Sigmoid colon (tissue), 7 donors: ENCODE data around the gene HOOK2. TPM values are rescaled to one million over a fixed set of nuclear protein-coding genes. Genes with fewer than 3 reads are reported as not detected.

Experiments used
- DNase-seq: peaks from one replicate; pipeline ENCODE4 v3.0.0-alpha.2; 2019
- H3K27ac ChIP-seq, 4 donors: fragments of 200-600 bp; sonication (generic); one replicate each; pipeline ENCODE4 v1.5.1; 2016 to 2019; ENCODE audit warnings: mild to moderate bottlenecking in 1 of 4
- H3K27me3 ChIP-seq, 3 donors: fragments of 200-600 bp; sonication (generic); one replicate each; pipeline ENCODE4 v1.5.1; 2019; ENCODE audit warnings: mild to moderate bottlenecking in 1 of 3
- H3K36me3 ChIP-seq, 4 donors: fragments of 200-600 bp; sonication (generic); one replicate each; pipeline ENCODE4 v1.5.1; 2016 to 2019
- H3K4me1 ChIP-seq, 4 donors: fragments of 200-600 bp; sonication (generic); one replicate each; pipeline ENCODE4 v1.5.1; 2017 to 2019
- H3K4me3 ChIP-seq, 4 donors: fragments of 200-600 bp; sonication (generic); one replicate each; pipeline ENCODE4 v1.5.1; 2017 to 2019; ENCODE audit warnings: mild to moderate bottlenecking in 2 of 4, moderate library complexity in 1 of 4
- H3K9me3 ChIP-seq, 4 donors: fragments of 200-600 bp in 3 of 4; sonication (generic) in 3 of 4; one replicate each; pipeline versions ENCODE4 v1.5.1 to v1.6.1; 2013 to 2019
- EP300 ChIP-seq, 4 donors: sonication (generic); formaldehyde crosslinking; IDR thresholded peaks; one replicate each; pipeline ENCODE4 v1.6.1; 2017; ENCODE audit warnings: antibody characterized with exemption in 4 of 4
- POLR2A ChIP-seq, 2 donors: fragments of 450-650 bp; IDR thresholded peaks; one replicate each; pipeline ENCODE4 v1.6.1; 2016; ENCODE audit warnings: antibody characterized with exemption in 2 of 2, mild to moderate bottlenecking in 2 of 2, moderate library complexity in 2 of 2
- POLR2AphosphoS5 ChIP-seq, 4 donors: sonication (generic); formaldehyde crosslinking; IDR thresholded peaks; one replicate each; pipeline ENCODE4 v1.6.1; 2017; ENCODE audit warnings: antibody characterized with exemption in 4 of 4
- WGBS, 2 donors: extraction: QIAGEN DNeasy Blood & Tissue Kit; methylation state at CpG; one replicate each; pipeline ENCODE4 v1.1.7; 2013; 5-methylcytosine and 5-hydroxymethylcytosine counted together
- intact Hi-C: fragments of 100-400 bp; cut with DNase I; formaldehyde crosslinking; loops from one replicate; pipeline ENCODE4 v1.15.1; 2023
- polyA plus RNA-seq, 3 donors: library from polyadenylated mRNA; stranded (reverse); fragments of 200-250 nt; gene quantifications; one replicate each; pipeline ENCODE4 v1.2.3, GENCODE V29; 2013
- total RNA-seq, 4 donors: library from RNA; depleted of rRNA; stranded (reverse); fragments of >200 nt; gene quantifications; one replicate each; pipeline ENCODE4 v1.1.0, GENCODE V29; 2016
- TF ChIP-seq, protein P1 (sequence below), 4 experiments: fragments of 450-650 bp in 3 of 4; fragments of 200-600 bp in 1 of 4; IDR thresholded peaks; one replicate each; pipeline ENCODE4 v1.5.1; 2016 to 2019; ENCODE audit warnings: antibody characterized with exemption in 4 of 4, mild to moderate bottlenecking in 3 of 4, moderate library complexity in 2 of 4
- donor health status: healthy with polysubstance abuse.
- donor health status: Bipolar disorder and iron deficiency.
- donor health status: healthy.

The HOOK2 gene
- total and polyA plus RNA-seq, 7 donors: 10.2 to 80.4 (median 36.0) TPM

DNA sequence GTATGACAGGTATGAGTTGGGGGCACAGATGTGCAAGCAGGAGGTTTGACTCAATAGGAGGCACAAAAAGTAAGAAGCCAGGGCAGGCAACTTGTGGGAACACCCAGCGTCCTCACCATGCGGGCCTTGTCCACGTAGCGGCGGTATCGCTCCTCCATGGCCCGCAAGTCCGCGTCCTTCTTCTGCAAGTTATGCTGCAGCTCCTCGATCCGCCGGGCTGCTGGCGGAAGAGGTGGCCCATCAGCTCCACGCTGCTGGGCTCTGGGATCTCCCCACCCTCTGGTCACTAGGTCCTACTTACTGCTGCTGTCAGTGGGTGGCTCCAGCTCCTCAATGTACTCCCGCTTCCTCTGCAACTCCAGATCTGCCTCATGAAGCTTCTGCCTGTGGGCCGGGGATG lies 10.7 kb downstream of the HOOK2 start:
- H3K9me3 ChIP-seq: no peaks in the 10 kb centered on the region
- H3K27me3 ChIP-seq: no peaks in the 10 kb centered on the region
- peaks cover 0 to 32% (median 2%) of the 10 kb centered on the region in 4 donors for H3K36me3 ChIP-seq
- TF ChIP-seq EP300 (IDR thresholded peaks at IDR 0.05): no peak
- TF ChIP-seq, protein P1, sequence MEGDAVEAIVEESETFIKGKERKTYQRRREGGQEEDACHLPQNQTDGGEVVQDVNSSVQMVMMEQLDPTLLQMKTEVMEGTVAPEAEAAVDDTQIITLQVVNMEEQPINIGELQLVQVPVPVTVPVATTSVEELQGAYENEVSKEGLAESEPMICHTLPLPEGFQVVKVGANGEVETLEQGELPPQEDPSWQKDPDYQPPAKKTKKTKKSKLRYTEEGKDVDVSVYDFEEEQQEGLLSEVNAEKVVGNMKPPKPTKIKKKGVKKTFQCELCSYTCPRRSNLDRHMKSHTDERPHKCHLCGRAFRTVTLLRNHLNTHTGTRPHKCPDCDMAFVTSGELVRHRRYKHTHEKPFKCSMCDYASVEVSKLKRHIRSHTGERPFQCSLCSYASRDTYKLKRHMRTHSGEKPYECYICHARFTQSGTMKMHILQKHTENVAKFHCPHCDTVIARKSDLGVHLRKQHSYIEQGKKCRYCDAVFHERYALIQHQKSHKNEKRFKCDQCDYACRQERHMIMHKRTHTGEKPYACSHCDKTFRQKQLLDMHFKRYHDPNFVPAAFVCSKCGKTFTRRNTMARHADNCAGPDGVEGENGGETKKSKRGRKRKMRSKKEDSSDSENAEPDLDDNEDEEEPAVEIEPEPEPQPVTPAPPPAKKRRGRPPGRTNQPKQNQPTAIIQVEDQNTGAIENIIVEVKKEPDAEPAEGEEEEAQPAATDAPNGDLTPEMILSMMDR (IDR thresholded peaks at IDR 0.05): no peak
- TF ChIP-seq POLR2AphosphoS5 (IDR thresholded peaks at IDR 0.05): no peak
- TF ChIP-seq POLR2A (IDR thresholded peaks at IDR 0.05): no peak
- DNase-seq: no peak
- 97% methylated on average over 16 of the region's 16 CpGs for WGBS, 2 donors
- H3K4me1 ChIP-seq: peaks cover 0 to 10% (median 0%) of the 10 kb centered on the region in 4 donors
- H3K4me3 ChIP-seq: no peak overlapping the region
- H3K27ac ChIP-seq: no peak overlapping the region
- intact Hi-C loops: loop anchor here (5.0 kb wide), 1 partner anchor 38 kb away; the partner anchor contains the start of genes PRDX2 and THSD8

DNA sequence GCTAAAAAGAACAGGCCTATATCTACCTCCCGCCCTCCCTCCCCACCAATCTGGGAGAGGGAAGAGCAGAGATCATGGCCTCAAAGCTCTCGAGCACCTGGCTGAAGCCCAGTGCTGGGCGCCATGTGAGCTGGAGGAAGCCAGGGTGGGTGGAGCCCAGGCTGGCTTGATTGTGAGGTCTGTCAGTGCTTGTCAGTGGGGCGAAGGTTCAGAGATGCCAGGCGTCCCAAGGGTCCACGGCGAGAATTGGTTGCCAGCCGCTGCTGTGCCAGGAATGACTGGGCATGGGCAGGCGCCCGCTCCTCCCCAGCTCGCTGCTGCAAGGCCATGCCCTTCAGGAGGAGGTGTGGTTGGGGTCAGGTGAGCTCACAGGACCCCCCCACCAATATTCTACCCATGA lies 12.3 kb downstream of the HOOK2 start:
- no peak for DNase-seq
- Histone ChIP-seq H3K4me3 (no peak overlapping the region), H3K36me3 (peaks cover 0 to 30% (median 2%) of the 10 kb centered on the region in 4 donors), H3K4me1 (peaks cover 0 to 11% (median 0%) of the 10 kb centered on the region in 4 donors), H3K9me3 (no peaks in the 10 kb centered on the region), H3K27ac (no peak overlapping the region), H3K27me3 (no peaks in the 10 kb centered on the region)
- intact Hi-C loops: no loop called here
- 96 to 97% methylated on average over 11 of the region's 11 CpGs for WGBS, 2 donors
- TF ChIP-seq EP300 (IDR thresholded peaks at IDR 0.05) (no peak), POLR2AphosphoS5 (IDR thresholded peaks at IDR 0.05) (no peak), POLR2A (IDR thresholded peaks at IDR 0.05) (no peak)
- TF ChIP-seq, protein P1 (IDR thresholded peaks at IDR 0.05): no peak

DNA sequence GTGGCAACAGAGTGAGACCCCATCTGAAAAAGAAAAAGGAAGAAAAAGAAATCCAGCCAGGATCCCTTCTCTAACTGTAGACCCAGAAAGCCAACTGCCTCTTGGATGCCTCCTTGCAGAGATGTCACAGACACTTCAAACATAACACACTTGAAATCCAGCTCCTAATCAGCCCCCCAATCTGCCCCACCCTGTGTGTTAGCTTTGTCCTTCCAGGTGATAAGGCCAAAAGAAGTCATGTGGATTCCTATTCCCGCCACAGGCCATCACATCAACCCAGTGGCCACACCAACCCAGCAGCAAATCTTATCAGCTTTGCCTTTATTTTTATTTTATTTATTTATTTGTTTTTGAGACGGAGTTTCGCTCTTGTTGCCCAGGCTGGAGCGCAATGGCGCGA lies 15.7 kb downstream of the HOOK2 start:
- Histone ChIP-seq H3K36me3 (peaks cover 0 to 18% (median 1%) of the 10 kb centered on the region in 4 donors), H3K27me3 (no peaks in the 10 kb centered on the region), H3K27ac (no peak overlapping the region), H3K4me3 (no peak overlapping the region), H3K9me3 (no peaks in the 10 kb centered on the region), H3K4me1 (peaks cover 0 to 13% (median 9%) of the 10 kb centered on the region in 4 donors)
- WGBS, 2 donors: 88 to 90% methylated on average over 6 of the region's 6 CpGs
- TF ChIP-seq POLR2A (IDR thresholded peaks at IDR 0.05) (no peak), EP300 (IDR thresholded peaks at IDR 0.05) (no peak), POLR2AphosphoS5 (IDR thresholded peaks at IDR 0.05) (no peak)
- TF ChIP-seq, protein P1 (IDR thresholded peaks at IDR 0.05): no peak
- DNase-seq: no peak
- intact Hi-C loops: no loop called here

DNA sequence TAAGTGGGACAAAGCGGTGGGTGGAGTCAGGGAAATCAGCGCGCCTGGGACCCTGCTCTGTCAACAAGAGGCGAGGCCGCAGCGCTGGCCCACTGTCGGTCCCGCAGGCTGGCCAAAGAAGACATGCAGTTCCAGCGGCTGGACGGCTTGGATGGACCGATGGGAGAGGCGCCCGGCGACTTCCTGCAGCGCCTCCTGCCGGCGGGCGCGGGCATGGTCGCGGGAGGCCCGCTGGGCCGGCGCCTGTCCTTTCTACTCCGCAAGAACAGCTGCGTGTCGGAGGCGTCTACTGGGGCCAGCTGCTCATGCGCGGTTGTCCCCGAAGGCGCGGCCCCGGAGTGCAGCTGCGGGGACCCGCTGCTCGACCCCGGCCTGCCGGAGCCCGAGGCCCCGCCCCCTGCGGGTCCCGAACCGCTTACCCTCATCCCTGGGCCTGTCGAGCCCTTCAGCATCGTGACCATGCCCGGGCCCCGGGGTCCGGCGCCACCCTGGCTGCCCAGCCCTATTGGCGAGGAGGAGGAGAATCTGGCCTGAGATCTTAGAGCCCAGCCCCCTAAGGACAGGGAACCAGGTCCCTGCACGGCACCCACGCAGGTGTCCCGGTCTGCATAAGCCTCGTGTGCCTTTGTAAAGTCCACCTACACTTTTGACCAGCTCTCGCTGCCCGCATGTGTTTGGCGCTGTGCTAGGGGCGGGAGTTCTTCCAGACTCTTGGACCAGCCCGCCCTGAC lies 17.6 kb downstream of the HOOK2 start:
- TF ChIP-seq, protein P1 (IDR thresholded peaks at IDR 0.05): peak; percentile 56 to 85 (median 78)
- TF ChIP-seq EP300 (IDR thresholded peaks at IDR 0.05): no peak
- peak; percentile 87 for DNase-seq
- 5 to 9% methylated on average over 60 of the region's 60 CpGs for WGBS, 2 donors
- Histone ChIP-seq H3K36me3 (peaks cover 0 to 4% (median 0%) of the 10 kb centered on the region in 4 donors), H3K27ac (peak overlapping the region; percentile 28 to 53 (median 40)), H3K9me3 (no peaks in the 10 kb centered on the region), H3K27me3 (no peaks in the 10 kb centered on the region), H3K4me1 (peaks cover 0 to 13% (median 9%) of the 10 kb centered on the region in 4 donors), H3K4me3 (peak overlapping the region; percentile 1 to 41 (median 34))
- intact Hi-C loops: no loop called here
